HL-60/S4 treated with phorbol 12-myristate 13-acetate at 8.2 ng/mL for 4 days and 3 days (cell line): ENCODE results near the gene HUS1.
"Not testable (repeated sequence)": the region's sequence is repeated elsewhere in the genome, so short reads cannot be mapped to it uniquely, and the experiment has no call there.

Experiments
- in situ Hi-C: fragments of 300-500 bp; cut with MboI; formaldehyde crosslinking; loops from 2 replicates; pipeline ENCODE4 v1.15.0; 2022; ENCODE audit warnings: low sequenced_read_pairs

The HUS1 gene

DNA sequence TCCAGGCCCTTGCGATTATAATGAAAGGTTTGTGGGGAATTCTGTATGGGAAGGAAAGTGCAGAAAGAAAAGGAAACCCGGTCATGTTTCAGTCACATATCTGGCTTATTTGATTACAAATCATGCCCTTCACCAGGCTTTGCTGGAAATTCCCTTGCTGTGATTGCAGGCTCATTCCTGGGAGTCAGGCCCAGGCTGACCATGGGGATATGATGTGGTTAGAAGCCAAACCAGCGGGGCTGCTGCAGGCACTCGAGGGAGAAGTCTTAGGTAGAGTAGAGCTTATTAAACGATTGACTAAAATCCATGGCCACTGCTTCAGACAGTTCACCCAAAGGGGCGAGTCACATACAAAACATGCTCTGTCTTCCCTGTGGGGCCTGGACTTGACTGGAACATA lies 47.4 kb downstream of the HUS1 start:
- in situ Hi-C loops, result no loop called here

DNA sequence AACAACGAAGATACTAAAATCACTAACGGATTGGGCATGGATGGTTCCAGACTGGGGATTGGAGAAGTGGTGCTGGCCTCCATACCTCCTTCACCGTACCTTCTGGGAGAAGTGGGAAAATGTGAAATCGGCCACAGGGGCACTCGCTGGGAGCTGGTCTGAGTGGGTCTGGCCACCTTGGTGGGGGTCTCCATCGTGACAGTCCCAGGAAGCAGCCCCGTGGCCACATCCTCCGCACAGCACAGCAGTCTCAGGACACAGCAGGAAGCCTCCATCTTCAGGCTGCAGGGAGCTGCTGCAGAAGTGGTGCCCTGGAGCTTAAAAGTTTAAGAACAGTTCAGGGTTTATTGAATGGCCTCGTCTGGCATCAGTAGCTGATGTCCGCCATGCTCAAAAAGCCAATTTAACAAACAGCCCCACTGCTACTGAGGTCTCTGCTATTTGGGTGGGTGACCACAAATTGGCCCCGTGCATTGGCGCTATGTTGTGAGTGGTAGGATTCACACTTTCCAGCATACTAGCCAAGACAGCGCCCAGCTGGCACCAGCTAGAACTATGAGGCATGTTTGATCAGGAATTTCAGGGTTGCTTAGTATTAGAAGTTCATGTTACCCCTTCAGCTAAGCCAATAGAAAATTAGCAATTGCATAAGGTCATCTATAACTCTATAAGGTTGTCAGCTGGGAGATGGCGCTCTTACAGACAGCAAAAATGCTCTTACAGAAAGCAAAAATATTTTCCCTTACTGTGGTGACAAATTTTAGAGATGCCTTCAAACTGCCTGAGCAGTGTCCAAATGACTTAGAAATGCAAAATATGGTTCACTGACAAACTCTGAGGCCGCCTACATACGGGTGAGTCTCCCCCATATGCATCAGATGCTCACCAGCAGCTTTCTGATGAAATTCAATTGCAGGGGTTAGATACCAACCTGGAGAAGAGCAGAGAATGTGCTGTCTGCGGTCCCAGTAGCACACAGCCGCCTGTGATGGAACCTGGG lies 48.1 kb downstream of the HUS1 start:
- in situ Hi-C loops, result no loop called here

DNA sequence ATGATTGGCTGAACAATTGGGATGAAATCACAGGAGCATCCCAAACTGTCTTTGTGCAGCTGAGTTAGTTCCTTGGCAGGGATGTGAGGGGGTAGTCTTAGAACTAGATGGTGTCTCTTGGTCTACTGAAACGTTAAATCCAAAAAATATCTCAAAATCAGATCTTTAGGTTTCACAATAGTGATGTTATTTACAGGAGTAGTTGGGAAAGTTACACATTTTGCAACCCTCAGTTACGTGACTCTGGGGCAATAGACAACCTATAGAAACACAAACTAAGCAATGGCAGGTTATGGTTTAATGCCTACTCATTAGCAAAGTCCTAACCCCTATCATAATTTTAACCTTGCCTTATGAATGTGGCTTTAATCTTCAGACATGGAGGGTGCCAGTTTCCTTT lies 55.1 kb downstream of the HUS1 start:
- in situ Hi-C loops, result no loop called here

DNA sequence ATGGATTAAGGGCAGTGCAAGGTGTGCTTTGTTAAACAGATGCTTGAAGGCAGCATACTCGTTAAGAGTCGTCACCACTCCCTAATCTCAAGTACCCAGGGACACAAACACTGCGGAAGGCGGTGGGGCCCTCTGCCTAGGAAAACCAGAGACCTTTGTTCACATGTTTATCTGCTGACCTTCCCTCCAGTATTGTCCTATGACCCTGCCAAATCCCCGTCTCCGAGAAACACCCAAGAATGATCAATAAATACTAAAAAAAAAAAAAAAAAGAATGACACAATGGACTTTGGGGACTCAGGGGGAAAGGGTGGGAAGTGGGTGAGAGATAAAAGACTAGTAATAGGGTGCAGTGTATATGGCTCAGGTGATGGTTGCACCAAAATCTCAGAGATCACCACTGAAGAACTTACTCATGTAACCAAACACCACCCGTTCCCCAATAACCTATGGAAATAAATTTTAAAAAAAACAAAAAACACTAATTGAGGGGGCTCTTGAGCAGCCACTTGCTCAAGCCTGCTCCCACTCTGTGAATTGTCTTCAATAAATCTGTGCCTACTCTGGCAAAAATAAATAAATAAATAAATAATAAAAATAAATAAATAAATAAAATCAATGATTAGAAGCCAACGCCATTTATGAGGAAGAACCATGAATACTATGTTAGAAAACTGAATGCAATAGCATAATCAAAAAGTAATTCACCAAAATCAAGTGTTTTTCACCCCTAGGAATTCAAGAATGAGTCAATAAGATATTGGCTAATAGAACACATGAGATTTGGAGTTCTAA lies 56.1 kb downstream of the HUS1 start:
- in situ Hi-C loops, result not testable (repeated sequence)

DNA sequence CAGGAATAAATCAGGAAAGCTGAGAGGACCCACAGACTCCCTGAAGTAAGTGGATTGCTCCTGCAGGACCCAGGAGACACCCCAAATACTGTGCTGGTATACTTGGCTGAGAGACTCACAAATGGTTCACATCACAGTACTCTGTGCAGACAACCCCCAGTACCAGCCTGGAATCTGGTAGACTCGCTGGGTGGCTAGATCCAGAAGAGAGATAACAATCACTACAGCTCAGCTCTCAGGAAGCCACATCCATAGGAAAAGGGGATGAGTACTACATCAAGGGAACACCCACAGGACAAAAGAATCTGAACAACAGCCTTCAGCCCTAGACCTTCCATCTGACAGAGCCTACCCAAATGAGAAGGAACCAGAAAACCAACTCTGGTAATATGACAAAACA lies 62.9 kb downstream of the HUS1 start:
- in situ Hi-C loops, result not testable (repeated sequence)

DNA sequence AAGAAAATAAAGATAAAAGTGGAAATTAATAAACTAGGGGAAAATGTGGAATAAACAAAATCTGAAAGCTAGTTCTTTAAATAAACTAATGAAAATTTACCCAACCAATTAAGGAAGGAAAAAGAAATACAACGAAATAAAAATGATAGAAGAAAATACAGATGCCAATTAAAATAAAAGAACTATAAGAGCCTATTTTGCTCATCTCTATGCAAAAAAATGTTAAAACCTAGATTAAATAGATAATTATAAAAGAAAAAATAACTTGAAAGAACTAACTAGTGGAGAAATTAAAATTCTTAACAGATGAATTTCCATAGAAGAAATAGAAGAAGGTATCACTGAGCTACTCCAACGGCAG lies 63.8 kb downstream of the HUS1 start:
- in situ Hi-C loops, result no loop called here

DNA sequence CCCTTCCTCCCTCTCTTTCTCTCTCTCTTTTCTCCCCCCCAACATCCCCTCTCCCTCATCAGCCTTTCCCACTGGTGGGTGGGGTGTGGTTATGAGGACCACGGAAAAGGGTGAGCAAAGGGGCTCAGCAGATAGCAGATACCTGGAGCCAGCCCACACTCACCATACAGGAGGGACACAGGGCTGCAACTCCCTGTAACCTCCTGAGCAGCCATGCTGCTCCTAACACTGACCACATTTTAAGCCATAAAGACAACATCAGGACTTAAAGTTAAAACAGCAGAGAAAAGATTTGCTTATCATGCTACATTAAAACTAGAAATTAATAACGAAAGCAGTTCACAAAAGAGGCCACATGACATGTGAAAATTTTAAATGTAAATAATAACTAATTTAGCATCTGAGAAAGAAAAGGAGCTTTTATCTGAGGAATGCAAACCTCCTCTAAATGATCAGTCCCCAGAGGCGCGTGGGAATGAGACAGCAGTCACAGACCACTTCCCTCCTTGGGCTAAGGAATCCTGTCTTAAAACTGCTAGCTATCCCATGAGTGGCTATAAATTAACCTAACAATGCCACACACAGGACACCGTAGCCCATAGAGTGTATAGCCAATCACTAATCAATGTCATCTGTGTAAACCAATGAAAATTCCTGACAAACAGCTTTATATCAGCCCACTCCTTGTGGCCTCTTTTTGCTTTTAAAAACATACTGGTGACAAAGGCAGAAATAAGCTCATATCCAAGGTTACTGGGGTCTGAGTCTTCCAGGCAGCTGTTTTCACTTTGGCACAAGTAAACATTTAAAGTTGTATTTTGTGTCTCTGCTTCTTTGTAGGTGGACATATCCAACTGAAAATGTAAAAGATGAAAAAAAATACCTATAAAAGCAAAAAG lies 64.4 kb downstream of the HUS1 start:
- in situ Hi-C loops, result no loop called here
